ENCODE results near the gene LINGO1. TPM values are rescaled to one million over a fixed set of nuclear protein-coding genes. Genes with fewer than 3 reads are reported as not detected.

The LINGO1 gene
- total and polyA plus RNA-seq, 2 of the 8 experiments (the other 6 are each of a cell fraction or from before 2014, with no cell fraction given), result 57.1 to 114 TPM

DNA sequence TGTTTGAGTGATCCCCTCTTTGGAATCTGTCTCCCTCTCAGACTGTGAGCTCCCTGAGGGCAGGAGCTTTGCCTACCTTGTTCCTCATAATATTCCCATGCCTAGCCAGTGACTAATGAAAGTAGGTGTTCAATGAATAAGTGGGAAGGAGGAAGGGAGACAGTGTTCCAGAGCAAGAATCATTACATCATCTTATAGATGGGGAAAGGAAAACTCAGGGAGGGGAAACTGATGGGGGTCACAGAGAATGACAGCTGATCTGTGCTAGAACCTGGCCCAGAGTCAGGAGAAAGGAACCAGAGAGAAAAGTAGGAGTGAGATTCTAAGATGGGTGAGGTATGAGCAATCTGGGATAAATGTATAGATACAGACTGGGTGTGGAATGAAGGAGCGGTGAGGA, 29.9 kb downstream of the LINGO1 start (continued):
- TF ChIP-seq CHD7 (IDR thresholded peaks at IDR 0.05; ENCODE audit: insufficient replicate concordance, low read length), result no peak
- no peak for TF ChIP-seq BCL11A (IDR thresholded peaks at IDR 0.05; ENCODE audit: low read depth in 2 of 2, low read length in 2 of 2)
- no peak for TF ChIP-seq POLR2AphosphoS5 (IDR thresholded peaks at IDR 0.05; ENCODE audit: low read depth, low read length)
- no peak for TF ChIP-seq POLR2A (IDR thresholded peaks at IDR 0.05; ENCODE audit: control extremely low read depth in 1 of 2, low read depth in 2 of 2, low read length in 2 of 2)
- TF ChIP-seq CHD2 (IDR thresholded peaks at IDR 0.05; ENCODE audit: low read length), result no peak
- no peak for TF ChIP-seq FOSL1 (IDR thresholded peaks at IDR 0.05; ENCODE audit: insufficient read depth, low read depth, low read length)
- no peak for TF ChIP-seq CBX8 (IDR thresholded peaks at IDR 0.05; ENCODE audit: borderline replicate concordance, low read depth, low read length)
- no peak for TF ChIP-seq SUZ12 (IDR thresholded peaks at IDR 0.05; ENCODE audit: low read length)

Data from H1 (cell line).